ENCODE measurements around the gene NUBPL.

Gene NUBPL

GRCh38 chr14:31752867-31753661 is 191.9 kb downstream of the NUBPL start:
- DNase-seq (ENCODE audit: low read depth), result no peak
- TF ChIP-seq POLR2A (IDR thresholded peaks at IDR 0.05; ENCODE audit: extremely low read depth, insufficient read length), result no peak
- no peak overlapping the region for H3K4me3 ChIP-seq (ENCODE audit: low read depth, low read length)

DNA sequence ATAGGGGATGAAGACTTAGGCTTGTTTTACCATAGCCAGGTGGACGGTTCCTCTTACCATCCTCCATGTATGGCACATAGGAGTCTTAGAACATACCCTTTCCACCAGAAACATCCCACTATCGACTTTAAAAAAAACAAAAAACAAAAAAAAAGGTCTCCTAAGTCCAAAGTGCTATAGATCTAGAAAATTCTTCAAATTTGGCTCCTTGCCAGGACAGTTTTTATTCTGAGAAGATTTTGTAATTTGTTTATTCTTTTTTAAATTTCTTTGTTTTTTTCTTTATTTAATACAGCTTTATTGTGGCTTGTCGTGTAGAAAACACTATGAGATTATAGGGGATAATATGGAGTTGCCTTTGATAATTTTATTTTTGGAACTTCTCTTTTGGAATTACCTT is 197.7 kb downstream of the NUBPL start:
- no peak for DNase-seq (ENCODE audit: low read depth)
- TF ChIP-seq, protein P1, sequence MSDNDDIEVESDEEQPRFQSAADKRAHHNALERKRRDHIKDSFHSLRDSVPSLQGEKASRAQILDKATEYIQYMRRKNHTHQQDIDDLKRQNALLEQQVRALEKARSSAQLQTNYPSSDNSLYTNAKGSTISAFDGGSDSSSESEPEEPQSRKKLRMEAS (IDR thresholded peaks at IDR 0.05; ENCODE audit: low read depth, low read length), result no peak
- TF ChIP-seq MYC (IDR thresholded peaks at IDR 0.05; ENCODE audit: low read depth, low read length) (no peak), CTCF (IDR thresholded peaks at IDR 0.05; ENCODE audit: low read depth, low read length) (no peak), POLR2A (IDR thresholded peaks at IDR 0.05; ENCODE audit: extremely low read depth, insufficient read length) (no peak)
- no peak overlapping the region for H3K4me3 ChIP-seq (ENCODE audit: low read depth, low read length)

DNA sequence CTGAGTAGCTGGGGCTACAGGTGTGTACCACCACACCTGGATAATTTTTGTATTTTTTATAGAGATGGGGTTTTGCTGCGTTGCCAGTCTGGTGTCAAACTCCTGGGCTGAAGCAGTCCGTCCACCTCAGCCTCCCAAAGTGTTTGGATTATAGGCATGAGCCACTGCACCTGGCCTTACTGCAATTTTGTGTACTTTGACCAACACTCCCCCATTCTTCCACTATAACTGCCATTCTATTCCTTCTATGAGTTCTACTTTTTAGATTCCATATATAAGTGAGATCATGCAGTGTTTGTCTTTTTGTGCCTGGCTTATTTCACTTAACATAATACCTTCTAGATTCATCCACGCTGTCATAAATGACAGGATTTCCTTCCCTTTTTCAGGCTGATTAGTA is 199.1 kb downstream of the NUBPL start:
- no peak for DNase-seq (ENCODE audit: low read depth)
- no peak overlapping the region for H3K4me3 ChIP-seq (ENCODE audit: low read depth, low read length)
- TF ChIP-seq MYC (IDR thresholded peaks at IDR 0.05; ENCODE audit: low read depth, low read length) (no peak), POLR2A (IDR thresholded peaks at IDR 0.05; ENCODE audit: extremely low read depth, insufficient read length) (no peak), CTCF (IDR thresholded peaks at IDR 0.05; ENCODE audit: low read depth, low read length) (no peak)
- TF ChIP-seq, protein P1 (IDR thresholded peaks at IDR 0.05; ENCODE audit: low read depth, low read length), result no peak

DNA sequence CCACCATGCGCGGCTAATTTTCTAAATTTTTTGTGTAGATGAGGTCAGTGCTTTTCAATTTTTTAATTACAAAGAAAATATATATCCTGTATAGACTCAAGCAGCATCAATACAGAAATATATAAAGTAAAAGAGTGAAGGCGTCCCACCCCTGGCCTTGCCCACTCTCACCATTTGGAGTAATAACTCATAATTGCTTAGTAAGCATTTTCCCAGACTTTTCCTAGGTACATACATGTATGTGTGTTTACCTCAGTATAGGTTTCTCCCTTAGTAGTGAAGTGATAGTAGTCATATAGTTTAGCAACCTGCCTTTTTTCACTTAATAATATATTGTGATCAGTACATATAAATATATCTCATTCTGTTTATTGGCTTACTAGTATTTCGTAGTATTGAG is 200.1 kb downstream of the NUBPL start:
- H3K4me3 ChIP-seq (ENCODE audit: low read depth, low read length), result no peak overlapping the region
- no peak for DNase-seq (ENCODE audit: low read depth)
- TF ChIP-seq POLR2A (IDR thresholded peaks at IDR 0.05; ENCODE audit: extremely low read depth, insufficient read length), result no peak
- no peak for TF ChIP-seq MYC (IDR thresholded peaks at IDR 0.05; ENCODE audit: low read depth, low read length)
- no peak for TF ChIP-seq CTCF (IDR thresholded peaks at IDR 0.05; ENCODE audit: low read depth, low read length)

GRCh38 chr14:31763041-31763440 is 201.8 kb downstream of the NUBPL start:
- DNase-seq (ENCODE audit: low read depth), result no peak
- no peak overlapping the region for H3K4me3 ChIP-seq (ENCODE audit: low read depth, low read length)
- TF ChIP-seq POLR2A (IDR thresholded peaks at IDR 0.05; ENCODE audit: extremely low read depth, insufficient read length) (no peak), CTCF (IDR thresholded peaks at IDR 0.05; ENCODE audit: low read depth, low read length) (no peak), MYC (IDR thresholded peaks at IDR 0.05; ENCODE audit: low read depth, low read length) (no peak)
- TF ChIP-seq, protein P1 (IDR thresholded peaks at IDR 0.05; ENCODE audit: low read depth, low read length), result no peak

DNA sequence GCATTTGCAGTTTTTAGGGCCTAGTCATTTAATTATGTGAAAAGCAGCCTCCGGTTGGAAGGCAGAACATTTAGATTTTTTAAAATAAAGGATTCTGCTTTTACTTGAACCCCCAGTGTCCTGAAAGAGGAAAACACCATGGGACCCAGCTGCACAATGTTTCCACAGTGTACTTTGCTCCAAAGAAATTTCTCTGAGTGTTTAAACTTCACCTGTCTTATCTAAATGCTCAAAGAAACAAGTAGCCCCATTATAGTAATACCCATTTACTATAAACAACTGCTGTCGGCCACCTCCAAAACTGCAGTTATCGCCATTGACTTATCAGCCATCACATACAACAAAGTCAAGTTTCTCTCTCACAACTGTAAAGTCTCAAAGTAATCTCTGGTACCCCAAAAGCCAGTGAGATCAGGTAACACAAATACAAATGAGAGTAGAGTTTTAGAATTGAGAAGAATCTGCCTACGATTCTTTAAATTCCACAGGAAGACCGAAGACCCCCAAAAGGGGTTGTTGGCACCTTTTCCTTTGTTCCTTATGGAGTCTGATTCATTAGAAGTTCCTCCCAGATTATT is 205.2 kb downstream of the NUBPL start:
- DNase-seq (ENCODE audit: low read depth), result no peak
- H3K4me3 ChIP-seq (ENCODE audit: low read depth, low read length), result no peak overlapping the region
- TF ChIP-seq, protein P1 (IDR thresholded peaks at IDR 0.05; ENCODE audit: low read depth, low read length), result no peak
- no peak for TF ChIP-seq CTCF (IDR thresholded peaks at IDR 0.05; ENCODE audit: low read depth, low read length)
